Measurements from ENCODE around the gene YPEL2.
"Not testable (repeated sequence)": the region's sequence is repeated elsewhere in the genome, so short reads cannot be mapped to it uniquely, and the experiment has no call there.

YPEL2 gene, protein sequence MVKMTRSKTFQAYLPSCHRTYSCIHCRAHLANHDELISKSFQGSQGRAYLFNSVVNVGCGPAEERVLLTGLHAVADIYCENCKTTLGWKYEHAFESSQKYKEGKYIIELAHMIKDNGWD

DNA sequence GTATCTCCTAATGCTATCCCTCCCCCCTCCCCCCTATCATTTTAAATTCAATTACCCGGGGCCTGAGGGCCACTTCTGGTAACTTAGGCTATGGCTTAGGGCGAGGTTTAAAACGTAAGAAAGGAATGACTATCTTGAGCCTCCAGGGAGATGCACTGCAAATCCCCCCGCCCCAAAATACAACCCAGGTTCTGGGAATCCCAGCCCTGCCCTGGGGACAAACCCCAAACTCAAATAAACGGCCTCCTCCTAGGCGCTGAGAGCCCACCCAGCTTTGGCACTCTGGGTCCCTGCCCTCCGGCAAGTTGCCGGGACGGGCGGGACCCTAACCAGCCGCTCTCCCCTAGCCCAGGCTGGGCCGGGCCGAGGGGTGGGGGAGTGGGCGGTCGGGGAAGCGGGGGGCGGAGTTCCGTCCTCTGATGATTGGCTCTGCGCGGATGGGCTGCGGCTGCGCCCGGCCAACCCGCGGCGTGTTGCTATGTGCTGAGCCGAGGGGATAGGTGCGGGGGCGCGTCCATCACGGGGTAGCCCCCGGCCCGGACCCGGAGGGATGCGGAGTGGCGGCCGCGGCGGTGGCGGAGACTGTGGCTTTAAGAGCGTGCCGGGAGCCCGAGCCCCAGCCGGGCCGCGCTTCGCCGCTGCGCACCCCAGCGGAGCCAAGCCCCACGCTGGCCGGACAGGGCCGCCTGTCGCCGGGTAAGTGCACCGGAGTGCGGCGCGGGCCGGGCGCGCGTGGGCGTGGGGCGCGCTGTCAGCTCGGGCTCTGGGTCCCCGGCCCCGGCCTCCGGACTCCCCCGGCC is at the start of gene YPEL2:
Gene YPEL2, plus strand, starts transcription at position 527 of the 800 bp plus-strand sequence. CDS start 21,755 bp downstream, outside the sequence.
- in situ Hi-C loops (cut with MboI; ENCODE audit: low sequenced_read_pairs): no loop called here

DNA sequence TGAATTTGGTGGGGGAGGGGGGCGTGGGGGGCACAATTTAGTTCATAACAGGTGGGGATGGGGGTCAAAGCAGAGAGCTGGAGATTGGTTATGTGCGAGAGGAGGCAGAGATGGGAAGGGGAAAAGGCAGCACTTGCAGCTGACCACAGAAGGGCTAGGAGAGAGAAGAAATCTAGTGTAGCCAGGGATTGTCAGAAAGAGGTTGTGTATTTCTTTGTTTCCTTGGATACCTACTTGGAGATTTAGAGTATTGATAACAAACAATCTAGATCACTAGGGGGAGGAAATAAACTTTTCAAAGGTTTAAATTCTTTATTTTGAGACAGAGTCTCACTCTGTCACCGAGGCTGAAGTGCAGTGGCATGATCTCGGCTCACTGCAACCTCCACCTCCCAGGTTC is 47.1 kb upstream of the YPEL2 start:
- in situ Hi-C loops (cut with MboI; ENCODE audit: low sequenced_read_pairs): no loop called here

DNA sequence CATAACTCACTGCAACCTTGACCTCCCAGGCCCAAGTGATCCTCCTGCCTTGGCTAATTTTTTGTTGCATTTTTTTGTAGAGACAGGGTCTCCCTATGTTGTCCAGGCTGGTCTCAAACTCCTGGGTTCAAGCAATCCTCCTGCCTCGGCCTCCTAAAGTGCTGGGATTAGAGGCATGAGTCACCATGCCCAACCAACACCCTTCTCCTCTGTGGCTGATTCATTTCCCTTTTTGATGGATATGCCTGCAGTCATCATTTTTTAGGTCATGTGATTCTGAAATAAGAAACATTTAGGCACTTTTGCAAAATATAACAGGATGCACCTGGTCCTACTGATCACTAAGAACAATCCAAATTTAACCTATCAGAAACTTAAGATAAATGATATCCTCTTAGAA is 44.0 kb upstream of the YPEL2 start:
- in situ Hi-C loops (cut with MboI; ENCODE audit: low sequenced_read_pairs): no loop called here

DNA sequence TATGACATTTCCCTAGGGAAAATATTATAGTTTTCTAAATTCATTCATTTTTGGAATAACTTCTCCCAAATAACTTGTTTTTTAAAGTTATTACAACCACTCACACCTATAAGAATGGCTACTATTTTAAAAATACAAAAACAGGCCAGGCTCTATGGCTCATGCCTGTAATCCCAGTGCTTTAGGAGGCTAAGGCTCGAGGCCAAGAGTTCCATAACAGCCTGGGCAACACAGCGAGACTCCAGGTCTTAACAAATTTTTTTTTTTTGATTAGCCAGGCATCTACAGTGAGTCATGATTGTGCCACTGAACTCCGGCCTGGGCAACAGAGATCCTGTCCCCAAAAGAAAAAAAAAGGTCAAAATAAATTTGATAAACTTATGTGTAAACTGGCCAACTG is 43.6 kb upstream of the YPEL2 start:
- in situ Hi-C loops (cut with MboI; ENCODE audit: low sequenced_read_pairs): no loop called here

DNA sequence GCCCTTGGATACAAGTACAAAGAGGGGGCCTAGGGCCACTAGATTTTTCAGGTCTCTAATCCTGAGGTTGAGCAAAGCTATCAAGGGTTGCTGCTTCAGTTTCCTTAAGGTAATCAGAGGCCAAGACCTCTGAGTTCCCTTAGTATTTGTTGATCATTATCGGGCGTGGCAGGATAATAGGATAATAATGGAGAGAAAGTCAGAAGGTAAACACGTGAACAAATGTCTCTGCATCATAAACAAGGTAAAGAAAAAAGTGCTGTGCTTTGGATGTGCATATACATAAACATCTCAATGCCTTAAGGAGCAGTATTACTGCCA is 41.5 kb upstream of the YPEL2 start:
- in situ Hi-C loops (cut with MboI; ENCODE audit: low sequenced_read_pairs): no loop called here

DNA sequence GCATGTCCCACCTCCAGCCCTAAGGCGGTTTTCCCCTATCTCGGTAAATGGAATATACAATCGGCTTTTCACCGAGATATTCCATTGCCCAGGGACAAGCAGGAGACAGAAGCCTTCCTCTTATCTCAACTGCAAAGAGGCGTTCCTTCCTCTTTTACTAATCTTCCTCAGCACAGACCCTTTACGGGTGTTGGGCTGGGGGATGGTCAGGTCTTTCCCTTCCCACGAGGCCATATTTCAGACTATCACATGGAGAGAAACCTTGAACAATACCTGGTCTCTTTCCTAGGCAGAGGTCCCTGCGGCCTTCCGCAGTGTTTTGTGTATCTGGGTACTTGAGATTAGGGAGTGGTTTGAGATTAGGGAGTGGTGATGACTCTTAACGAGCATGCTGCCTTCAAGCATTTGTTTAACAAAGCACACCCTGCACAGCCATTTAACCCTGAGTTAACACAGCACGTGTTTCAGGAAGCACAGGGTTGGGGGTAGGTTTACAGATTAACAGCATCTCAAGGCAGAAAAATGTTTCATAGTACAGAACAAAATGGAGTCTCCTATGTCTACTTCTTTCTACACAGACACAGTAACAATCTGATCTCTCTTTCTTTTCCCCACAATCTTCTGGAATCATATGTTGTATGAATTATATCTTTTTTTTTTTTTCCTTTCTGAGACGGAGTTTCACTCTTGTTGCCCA is 41.0 kb upstream of the YPEL2 start:
- in situ Hi-C loops (cut with MboI; ENCODE audit: low sequenced_read_pairs): not testable (repeated sequence)

DNA sequence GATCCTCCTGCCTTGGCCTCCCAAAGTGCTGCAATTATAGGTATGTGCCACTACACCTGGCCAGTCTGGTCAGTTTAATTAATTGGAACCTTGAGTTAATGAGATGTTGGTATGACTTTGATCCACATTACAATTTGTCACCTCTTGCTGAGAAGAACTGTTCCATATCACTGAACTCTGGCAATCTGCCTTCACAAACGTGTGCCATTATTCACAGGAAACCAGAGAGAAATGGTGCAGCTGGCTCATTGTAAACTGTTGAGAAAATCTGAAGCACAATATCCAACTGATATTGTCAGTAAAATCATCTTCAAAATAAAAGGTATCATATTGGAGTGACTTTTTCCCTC is 39.3 kb upstream of the YPEL2 start:
- in situ Hi-C loops (cut with MboI; ENCODE audit: low sequenced_read_pairs): no loop called here

DNA sequence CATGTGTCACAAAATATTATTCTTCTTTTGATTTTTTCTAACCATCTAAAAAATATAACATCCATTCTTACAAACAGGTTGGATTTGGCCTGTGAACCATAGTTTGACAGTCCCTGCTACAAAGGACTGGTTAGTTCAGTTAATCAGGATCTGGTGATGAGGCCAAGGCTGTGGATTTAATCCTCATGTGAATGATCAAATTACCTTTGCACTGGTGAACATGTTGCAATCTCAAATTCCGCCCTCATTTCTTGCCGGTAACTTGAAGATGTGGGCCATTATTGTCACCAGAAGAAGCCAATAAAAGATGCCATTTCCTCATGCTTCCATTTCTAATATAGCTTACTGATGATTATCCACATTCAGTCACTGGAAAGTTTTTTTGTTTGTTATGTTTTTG is 35.3 kb upstream of the YPEL2 start:
- in situ Hi-C loops (cut with MboI; ENCODE audit: low sequenced_read_pairs): no loop called here

DNA sequence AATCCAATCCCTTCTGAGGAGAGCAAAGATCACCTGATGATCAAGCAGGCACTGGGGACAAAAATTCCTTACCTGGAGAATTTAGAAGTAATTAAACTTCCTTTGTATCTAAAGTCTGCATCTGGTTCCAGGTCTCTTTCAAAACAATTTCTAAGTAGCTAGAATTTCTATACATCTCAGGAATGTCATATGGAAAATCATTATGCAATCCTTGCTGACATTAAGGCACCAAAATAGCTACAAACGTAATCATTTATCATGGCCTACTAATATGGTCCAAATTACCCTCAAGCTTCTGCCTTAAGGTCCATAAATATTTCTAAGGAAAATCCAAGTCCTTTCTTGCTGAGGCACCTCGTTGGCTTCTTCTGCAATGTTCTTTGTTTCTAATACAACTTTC is 32.9 kb upstream of the YPEL2 start:
- in situ Hi-C loops (cut with MboI; ENCODE audit: low sequenced_read_pairs): no loop called here

DNA sequence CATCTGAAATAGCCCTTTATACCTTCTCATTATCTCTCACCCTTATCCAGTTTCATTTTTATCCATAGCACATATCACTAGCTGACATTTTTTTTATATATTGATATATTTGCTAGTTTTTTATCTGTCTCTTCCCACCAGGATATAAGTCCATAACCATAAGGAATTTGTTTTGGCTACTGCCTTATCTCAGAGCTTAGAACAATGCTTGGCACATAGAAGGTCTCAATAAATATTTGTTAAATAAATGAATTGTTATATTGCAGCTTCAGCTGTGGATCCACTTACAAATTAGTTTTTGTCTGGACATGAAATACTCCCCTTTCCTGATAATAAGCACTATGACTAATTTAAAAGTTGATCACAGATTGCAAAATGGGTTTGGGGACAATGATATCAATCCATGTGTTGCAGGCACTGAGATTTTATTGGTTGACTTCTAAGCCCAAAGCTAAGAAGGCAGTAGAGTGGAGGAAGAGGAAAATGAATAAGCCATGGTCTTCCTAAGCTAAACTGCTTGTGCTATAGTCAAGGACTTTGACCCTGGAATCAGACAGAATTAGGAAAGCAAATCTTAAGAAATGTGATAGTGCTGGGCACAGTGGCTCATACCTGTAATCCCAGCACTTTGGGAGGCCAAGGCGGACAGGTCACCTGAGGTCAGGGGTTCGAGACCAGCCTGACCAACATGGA is 31.9 kb upstream of the YPEL2 start:
- in situ Hi-C loops (cut with MboI; ENCODE audit: low sequenced_read_pairs): no loop called here

DNA sequence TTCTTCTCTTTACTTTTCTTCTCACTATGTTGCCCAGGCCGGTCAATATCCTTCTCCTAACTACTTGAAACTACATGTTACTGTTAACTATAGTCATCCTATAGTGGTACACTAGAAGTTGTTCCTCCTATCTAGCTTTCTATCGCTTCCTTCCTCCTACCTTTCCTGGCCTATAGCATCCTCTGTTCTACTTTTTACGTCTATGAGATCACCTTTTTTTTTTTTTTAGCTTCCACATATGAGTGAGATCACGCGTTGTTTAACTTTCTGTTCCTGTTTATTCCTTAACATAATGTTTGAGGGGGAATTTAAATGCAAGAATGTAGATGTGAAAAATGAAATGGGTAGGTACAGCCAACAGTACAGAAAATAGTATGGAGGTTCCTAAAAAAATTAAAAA is 30.5 kb upstream of the YPEL2 start:
- in situ Hi-C loops (cut with MboI; ENCODE audit: low sequenced_read_pairs): no loop called here

DNA sequence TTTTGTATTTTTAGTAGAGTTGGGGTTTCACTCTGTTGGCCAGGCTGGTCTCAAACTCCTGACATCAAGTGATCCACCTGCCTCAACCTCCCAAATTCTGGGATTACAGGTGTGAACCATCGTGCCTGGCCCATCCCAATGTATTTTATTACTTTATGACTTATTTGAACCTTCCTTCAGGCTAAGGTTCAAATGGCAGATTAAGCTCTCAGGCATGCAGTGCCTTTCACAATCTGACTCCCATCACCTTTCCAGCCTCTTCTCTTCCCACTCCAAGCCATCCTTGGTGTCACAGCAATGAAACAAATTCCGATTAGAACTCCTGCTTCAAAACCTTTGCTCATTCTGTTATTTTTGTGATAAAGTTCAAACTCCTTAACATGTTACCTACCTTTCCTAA is 26.6 kb upstream of the YPEL2 start:
- in situ Hi-C loops (cut with MboI; ENCODE audit: low sequenced_read_pairs): no loop called here

DNA sequence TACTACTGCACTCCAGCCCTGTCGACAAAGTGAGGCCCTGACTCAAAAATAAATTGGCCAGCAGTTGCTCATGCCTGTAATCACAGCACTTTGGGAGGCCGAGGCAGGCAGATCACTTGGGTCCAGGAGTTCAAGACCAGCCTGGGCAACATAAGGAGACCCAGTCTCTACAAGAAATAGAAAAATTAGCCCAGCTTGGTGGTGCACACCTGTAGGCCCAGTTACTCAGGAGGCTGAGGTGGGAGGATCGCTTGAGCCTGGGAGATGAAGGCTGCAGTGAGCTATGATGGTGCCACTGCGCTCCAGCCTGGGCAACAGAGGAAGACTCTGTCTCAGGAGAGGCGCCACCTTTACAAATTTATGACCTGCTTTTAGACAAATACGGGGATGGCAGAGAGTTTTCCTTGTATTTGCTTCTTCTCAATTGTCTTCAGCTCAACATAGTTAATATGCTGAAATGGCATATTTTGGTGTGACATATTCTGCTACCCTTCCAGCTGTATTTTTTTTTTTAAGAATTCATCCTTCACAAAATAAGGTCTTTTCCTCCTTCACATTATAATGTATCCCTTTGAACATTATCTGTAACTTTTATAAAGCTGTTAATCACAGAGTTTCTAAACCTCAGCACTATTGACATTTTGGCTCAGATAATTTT is 21.1 kb upstream of the YPEL2 start:
- in situ Hi-C loops (cut with MboI; ENCODE audit: low sequenced_read_pairs): loop anchor here (10.0 kb wide), 1 partner anchor 134 kb away; no protein-coding TSS in a partner anchor

DNA sequence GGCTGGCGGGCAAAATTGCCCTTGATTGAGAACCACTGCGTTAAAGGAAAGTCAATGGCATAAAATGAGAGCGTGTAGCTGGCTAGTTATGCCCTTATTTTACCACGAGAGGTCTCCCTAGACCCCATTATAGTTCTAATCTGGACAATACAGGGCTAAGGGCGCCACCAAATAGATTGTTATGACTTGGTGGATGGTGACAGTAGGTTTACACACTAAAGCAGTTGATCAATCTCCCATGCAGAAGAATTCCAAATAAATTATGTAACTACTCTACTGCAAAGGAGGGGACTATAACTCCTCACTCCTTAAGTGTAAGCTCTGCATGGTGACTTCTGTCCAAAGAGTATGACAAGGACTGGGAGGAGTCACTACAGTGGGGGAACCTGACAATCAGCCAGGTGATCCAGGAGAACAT is 20.4 kb upstream of the YPEL2 start:
- in situ Hi-C loops (cut with MboI; ENCODE audit: low sequenced_read_pairs): loop anchor here (10.0 kb wide), 1 partner anchor 134 kb away; no protein-coding TSS in a partner anchor

DNA sequence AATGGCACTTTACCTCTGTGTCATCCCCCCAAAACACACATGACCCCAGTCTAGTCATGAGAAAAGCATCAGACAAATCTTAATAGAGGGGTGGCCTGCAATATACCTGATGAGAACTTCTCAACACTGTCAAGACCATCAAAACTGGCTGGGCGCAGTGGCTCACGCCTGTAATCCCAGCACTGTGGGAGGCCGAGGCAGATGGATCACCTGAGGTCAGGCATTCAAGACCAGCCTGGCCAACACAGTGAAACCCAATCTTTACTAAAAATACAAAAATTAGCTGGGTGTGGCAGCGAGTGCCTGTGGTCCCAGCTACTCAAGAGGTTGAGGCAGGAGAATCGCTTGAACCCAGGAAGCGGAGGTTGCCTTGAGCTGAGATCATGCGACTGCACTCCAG is 19.9 kb upstream of the YPEL2 start:
- in situ Hi-C loops (cut with MboI; ENCODE audit: low sequenced_read_pairs): loop anchor here (10.0 kb wide), 1 partner anchor 133 kb away; no protein-coding TSS in a partner anchor

DNA sequence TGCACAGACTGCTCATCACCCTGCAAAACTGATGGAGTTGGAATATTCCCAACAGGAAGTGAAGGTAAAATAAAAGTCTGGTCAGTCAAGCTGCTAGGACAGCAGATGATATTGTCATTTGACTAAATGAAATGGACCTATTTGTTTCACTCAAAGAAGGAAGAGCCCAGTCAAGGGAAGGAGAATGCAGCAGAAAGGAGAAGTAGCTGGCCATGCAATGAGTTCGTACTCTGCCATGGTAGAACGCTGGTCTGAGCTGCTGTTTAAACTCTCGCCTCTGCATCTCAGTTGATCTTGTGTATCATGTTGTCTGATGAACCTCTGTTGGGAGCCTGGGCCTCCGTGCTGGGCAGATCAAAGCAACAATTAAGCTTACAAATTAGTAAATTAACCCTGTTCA is 15.6 kb upstream of the YPEL2 start:
- in situ Hi-C loops (cut with MboI; ENCODE audit: low sequenced_read_pairs): loop anchor here (10.0 kb wide), 1 partner anchor 129 kb away; no protein-coding TSS in a partner anchor

DNA sequence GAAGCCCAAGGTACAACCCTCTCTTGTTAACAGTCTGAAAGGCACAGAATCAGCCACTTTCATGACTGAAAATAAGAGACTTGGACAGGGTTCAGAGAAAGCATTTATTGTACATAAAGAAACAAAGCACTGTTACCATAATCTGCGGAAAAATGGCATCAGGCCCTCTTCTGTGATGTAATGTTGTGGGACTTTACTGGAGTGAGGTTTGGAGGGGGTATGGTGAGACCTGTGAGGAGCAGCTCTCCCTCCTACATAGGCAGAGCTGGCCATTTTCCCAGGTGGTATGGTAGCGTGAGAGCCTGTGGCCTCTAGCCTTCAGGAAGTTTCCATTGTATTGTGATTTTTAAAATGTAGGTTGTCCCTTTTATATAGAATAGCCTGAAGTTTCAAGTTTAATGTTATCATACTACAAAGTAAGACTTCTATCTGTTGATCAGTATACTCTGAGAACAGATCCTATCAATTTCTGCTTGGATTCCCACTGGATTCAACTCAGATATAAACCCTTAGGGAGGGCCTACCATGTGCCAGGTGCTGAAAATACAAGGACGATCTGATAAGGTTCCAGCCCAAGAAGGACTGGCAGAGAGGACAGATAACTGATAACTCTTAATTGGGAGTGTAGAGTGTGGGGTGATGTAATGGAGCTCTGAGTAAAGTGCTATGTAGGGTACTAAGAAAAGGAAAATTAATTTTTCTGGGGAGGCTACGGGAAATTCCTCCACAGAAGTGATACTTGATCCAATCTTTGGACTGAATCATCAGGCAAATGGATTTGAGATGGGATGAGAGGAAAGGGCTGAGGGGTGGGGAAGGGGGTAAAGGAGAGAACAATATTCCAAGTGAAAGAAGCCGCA is 4.1 kb upstream of the YPEL2 start:
- in situ Hi-C loops (cut with MboI; ENCODE audit: low sequenced_read_pairs): no loop called here

DNA sequence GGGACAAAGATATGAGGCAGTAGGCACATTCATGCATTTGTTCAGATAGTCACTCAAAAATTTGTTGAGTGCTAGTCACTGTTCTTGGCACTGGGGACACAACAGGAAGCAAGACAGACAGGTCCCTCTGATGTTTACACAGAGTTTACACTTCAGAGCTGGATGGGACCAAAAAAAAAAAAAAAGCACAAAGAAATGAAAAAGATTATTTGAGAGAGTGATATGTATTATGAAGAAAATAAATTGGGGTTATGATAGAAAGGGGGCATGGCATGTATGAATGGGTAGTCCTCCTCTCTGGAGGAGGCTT is 3.5 kb upstream of the YPEL2 start:
- in situ Hi-C loops (cut with MboI; ENCODE audit: low sequenced_read_pairs): no loop called here

DNA sequence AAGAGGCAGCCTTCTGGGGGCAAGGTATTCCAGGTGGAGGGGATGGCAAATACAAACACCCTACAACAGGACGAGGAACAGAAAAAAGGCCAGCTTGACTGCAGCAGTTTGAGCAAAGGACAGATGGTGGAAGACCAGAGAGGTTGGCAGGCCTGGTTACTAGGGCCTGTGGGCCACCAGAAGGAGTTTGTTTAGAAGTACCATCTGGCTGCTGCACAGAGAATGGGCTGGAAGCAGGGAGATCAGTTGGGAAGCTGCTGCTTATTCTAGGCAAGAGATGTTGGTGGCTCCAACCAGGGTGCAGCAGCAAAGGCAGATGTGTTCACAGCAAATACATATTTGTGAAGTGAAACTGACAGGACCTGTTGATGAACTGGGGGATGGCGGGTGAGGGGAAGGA is 2.9 kb upstream of the YPEL2 start:
- in situ Hi-C loops (cut with MboI; ENCODE audit: low sequenced_read_pairs): no loop called here

All from HL-60/S4 treated with phorbol 12-myristate 13-acetate at 8.2 ng/mL for 4 days and 3 days (cell line).